ENCODE data around the gene LRPPRC. TPM values are rescaled to one million over a fixed set of nuclear protein-coding genes. Genes with fewer than 3 reads are reported as not detected.

The LRPPRC gene
- total and polyA plus RNA-seq, 9 of the 15 experiments (the other 6 are each of a cell fraction or from before 2014, with no cell fraction given) = 41.5 to 214 (median 138) TPM

- TF ChIP-seq IFI16 (CRISPR knock-in tag; IDR thresholded peaks at IDR 0.05) (no peak), MLX (CRISPR knock-in tag; conservative IDR thresholded peaks at IDR 0.05) (no peak), ZNF324 (CRISPR knock-in tag; IDR thresholded peaks at IDR 0.05) (no peak), MXD1 (CRISPR knock-in tag; IDR thresholded peaks at IDR 0.05; ENCODE audit: borderline replicate concordance, poor library complexity, severe bottlenecking) (no peak), ZNF695 (CRISPR knock-in tag; IDR thresholded peaks at IDR 0.05) (no peak), NCOA2 (IDR thresholded peaks at IDR 0.05; ENCODE audit: partially characterized antibody in 2 of 2) (no peak), ELF2 (CRISPR knock-in tag; IDR thresholded peaks at IDR 0.05) (no peak), ESRRA (IDR thresholded peaks at IDR 0.05; ENCODE audit: borderline replicate concordance, low read depth) (no peak), GABPB2 (CRISPR knock-in tag; conservative IDR thresholded peaks at IDR 0.05) (no peak), SMAD2 (IDR thresholded peaks at IDR 0.05; ENCODE audit: low read depth, low read length) (no peak)
Observed at GRCh38 chr2:43874776-43875451, 120.9 kb downstream of the LRPPRC start (continued).

Measured in K562 (cell line).